HL-60 (cell line): Measurements from ENCODE around the gene TIMP2.

Experiments
- DNase-seq, 2 experiments: peaks; one replicate each; pipeline ENCODE4 v3.0.0-alpha.2; 2010 to 2020; ENCODE audit warnings: low read depth in 1 of 2, low spot score in 1 of 2
- H3K27ac ChIP-seq: fragments of 250-450 bp; sonication (Bioruptor Pico); replicated peaks from 2 replicates; pipeline ENCODE4 v1.5.1; 2020; ENCODE audit warnings: mild to moderate bottlenecking, moderate library complexity
- H3K27me3 ChIP-seq: fragments of 250-450 bp; sonication (Bioruptor Pico); 2 replicates; pipeline ENCODE4 v1.5.1; 2021; ENCODE audit warnings: mild to moderate bottlenecking, moderate library complexity; ENCODE audit not compliant: insufficient read depth, poor library complexity, severe bottlenecking
- H3K4me3 ChIP-seq: replicated peaks from 2 replicates; pipeline ENCODE4 v1.5.1; 2011; ENCODE audit warnings: mild to moderate bottlenecking, control low read depth, low read length; ENCODE audit not compliant: insufficient read depth
- CTCF ChIP-seq: IDR thresholded peaks from one replicate; pipeline ENCODE4 v1.5.1; 2011; ENCODE audit warnings: low read length, control low read depth, inconsistent platforms; ENCODE audit not compliant: insufficient read depth
- GABPA ChIP-seq: IDR thresholded peaks from 2 replicates; pipeline ENCODE4 v1.6.1; 2012; ENCODE audit warnings: low read depth
- POLR2AphosphoS5 ChIP-seq: IDR thresholded peaks from 2 replicates; pipeline ENCODE4 v1.6.1; 2012; ENCODE audit warnings: low read depth
- SPI1 ChIP-seq: IDR thresholded peaks from 2 replicates; pipeline ENCODE4 v1.6.1; 2012; ENCODE audit warnings: low read depth, mild to moderate bottlenecking, borderline replicate concordance
- TF ChIP-seq, protein P1 (sequence below): IDR thresholded peaks from 2 replicates; pipeline ENCODE4 v1.6.1; 2012; ENCODE audit warnings: low read depth; ENCODE audit not compliant: insufficient replicate concordance

The TIMP2 gene

GRCh38 chr17:78967782-78968362 lies 42.7 kb upstream of the TIMP2 start:
- DNase-seq, result no peak
- TF ChIP-seq POLR2AphosphoS5, result no peak
- TF ChIP-seq GABPA, result no peak
- TF ChIP-seq, protein P1, sequence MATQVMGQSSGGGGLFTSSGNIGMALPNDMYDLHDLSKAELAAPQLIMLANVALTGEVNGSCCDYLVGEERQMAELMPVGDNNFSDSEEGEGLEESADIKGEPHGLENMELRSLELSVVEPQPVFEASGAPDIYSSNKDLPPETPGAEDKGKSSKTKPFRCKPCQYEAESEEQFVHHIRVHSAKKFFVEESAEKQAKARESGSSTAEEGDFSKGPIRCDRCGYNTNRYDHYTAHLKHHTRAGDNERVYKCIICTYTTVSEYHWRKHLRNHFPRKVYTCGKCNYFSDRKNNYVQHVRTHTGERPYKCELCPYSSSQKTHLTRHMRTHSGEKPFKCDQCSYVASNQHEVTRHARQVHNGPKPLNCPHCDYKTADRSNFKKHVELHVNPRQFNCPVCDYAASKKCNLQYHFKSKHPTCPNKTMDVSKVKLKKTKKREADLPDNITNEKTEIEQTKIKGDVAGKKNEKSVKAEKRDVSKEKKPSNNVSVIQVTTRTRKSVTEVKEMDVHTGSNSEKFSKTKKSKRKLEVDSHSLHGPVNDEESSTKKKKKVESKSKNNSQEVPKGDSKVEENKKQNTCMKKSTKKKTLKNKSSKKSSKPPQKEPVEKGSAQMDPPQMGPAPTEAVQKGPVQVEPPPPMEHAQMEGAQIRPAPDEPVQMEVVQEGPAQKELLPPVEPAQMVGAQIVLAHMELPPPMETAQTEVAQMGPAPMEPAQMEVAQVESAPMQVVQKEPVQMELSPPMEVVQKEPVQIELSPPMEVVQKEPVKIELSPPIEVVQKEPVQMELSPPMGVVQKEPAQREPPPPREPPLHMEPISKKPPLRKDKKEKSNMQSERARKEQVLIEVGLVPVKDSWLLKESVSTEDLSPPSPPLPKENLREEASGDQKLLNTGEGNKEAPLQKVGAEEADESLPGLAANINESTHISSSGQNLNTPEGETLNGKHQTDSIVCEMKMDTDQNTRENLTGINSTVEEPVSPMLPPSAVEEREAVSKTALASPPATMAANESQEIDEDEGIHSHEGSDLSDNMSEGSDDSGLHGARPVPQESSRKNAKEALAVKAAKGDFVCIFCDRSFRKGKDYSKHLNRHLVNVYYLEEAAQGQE, result no peak
- no peak for TF ChIP-seq CTCF
- TF ChIP-seq SPI1, result no peak

GRCh38 chr17:78966910-78967600 lies 41.9 kb upstream of the TIMP2 start:
- DNase-seq, result no peak
- TF ChIP-seq GABPA, result no peak
- TF ChIP-seq POLR2AphosphoS5, result no peak
- TF ChIP-seq, protein P1, result no peak
- TF ChIP-seq CTCF, result no peak
- TF ChIP-seq SPI1, result no peak
- Histone ChIP-seq H3K27ac (no peak overlapping the region), H3K27me3 (no peaks in the 10 kb centered on the region), H3K4me3 (no peak overlapping the region)

More at GRCh38 chr17:78967782-78968362, 42.7 kb upstream of the TIMP2 start:
- no peak overlapping the region for H3K27ac ChIP-seq
- no peak overlapping the region for H3K4me3 ChIP-seq
- no peaks in the 10 kb centered on the region for H3K27me3 ChIP-seq

GRCh38 chr17:78966123-78966813 lies 41.1 kb upstream of the TIMP2 start:
- Histone ChIP-seq H3K27ac (no peak overlapping the region), H3K27me3 (no peaks in the 10 kb centered on the region), H3K4me3 (no peak overlapping the region)
- TF ChIP-seq, protein P1, result no peak
- TF ChIP-seq CTCF (no peak), SPI1 (no peak)
- no peak for DNase-seq
